H1 (cell line): ENCODE results near the gene PATJ. TPM values are rescaled to one million over a fixed set of nuclear protein-coding genes. Genes with fewer than 3 reads are reported as not detected.

Source experiments
- CTCF ChIA-PET: fragments of 300-600 bp; sonication (Branson Sonifier 250); formaldehyde crosslinking; loops from one replicate; lab custom pipeline; 2021; ENCODE audit not compliant: partially characterized antibody; lab: Charles Lee
- POLR2A ChIA-PET: fragments of 300-600 bp; sonication (Branson Sonifier 250); formaldehyde crosslinking; loops from one replicate; lab custom pipeline; 2021; ENCODE audit warnings: inconsistent platforms; ENCODE audit not compliant: partially characterized antibody; lab: Charles Lee
- DNase-seq, 2 experiments: peaks; one replicate each; pipeline versions ENCODE4 v3.0.0 to v3.0.0-alpha.2; 2010 to 2022; ENCODE audit warnings: low spot score in 2 of 2, low read depth in 1 of 2, mixed read lengths in 1 of 2
- FAIRE-seq: peaks from 2 replicates; lab custom pipeline; 2011; peaks lifted over from hg19 to GRCh38; lab: Jason Lieb, UNC
- H2AFZ ChIP-seq: 2 replicates; pipeline ENCODE4 v1.8.1; 2012; ENCODE audit warnings: low read length, inconsistent platforms
- H2AK5ac ChIP-seq: 2 replicates; pipeline ENCODE4 v1.6.1; 2013; ENCODE audit warnings: low read depth, low read length
- H2BK120ac ChIP-seq: replicated peaks from 2 replicates; pipeline ENCODE3; 2013; ENCODE audit warnings: low read depth, low read length, inconsistent platforms
- H2BK12ac ChIP-seq: 2 replicates; pipeline ENCODE4 v1.6.1; 2013; ENCODE audit warnings: low read depth, low read length
- H2BK15ac ChIP-seq: 2 replicates; pipeline ENCODE4 v1.6.1; 2013; ENCODE audit warnings: low read length
- H2BK20ac ChIP-seq: 2 replicates; pipeline ENCODE4 v1.6.1; 2013; ENCODE audit warnings: low read length
- H2BK5ac ChIP-seq: 2 replicates; pipeline ENCODE4 v1.6.1; 2013; ENCODE audit warnings: low read depth, low read length
- H3K14ac ChIP-seq: 2 replicates; pipeline ENCODE4 v1.6.1; 2013; ENCODE audit warnings: inconsistent platforms; ENCODE audit not compliant: insufficient read length
- H3K18ac ChIP-seq: 2 replicates; pipeline ENCODE4 v1.6.1; 2013; ENCODE audit warnings: low read length; ENCODE audit errors: extremely low read depth
- H3K23ac ChIP-seq: 2 replicates; pipeline ENCODE4 v1.6.1; 2013; ENCODE audit warnings: inconsistent platforms; ENCODE audit not compliant: insufficient read length
- H3K23me2 ChIP-seq: 2 replicates; pipeline ENCODE4 v1.6.1; 2013; ENCODE audit warnings: low read depth, low read length
- H3K27ac ChIP-seq: 2 replicates; pipeline ENCODE4 v1.6.1; 2011; ENCODE audit warnings: low read depth, low read length, inconsistent platforms
- H3K27me3 ChIP-seq, 4 experiments: replicated peaks in 1 of 4; 1 replicate in 1 of 4; 2 replicates in 3 of 4; pipeline versions ENCODE4 v1.6.1 to v1.8.1; 2011 to 2013; ENCODE audit warnings: low read length in 3 of 4, mild to moderate bottlenecking in 3 of 4, inconsistent platforms in 2 of 4, mixed read lengths in 2 of 4, moderate library complexity in 1 of 4; ENCODE audit not compliant: control insufficient read depth in 3 of 4, insufficient read depth in 3 of 4; ENCODE audit errors: extremely low read depth in 1 of 4
- H3K36me3 ChIP-seq, 4 experiments: 2 replicates each; pipeline versions ENCODE4 v1.6.1 to v1.8.1; 2011 to 2013; ENCODE audit warnings: mild to moderate bottlenecking in 4 of 4, low read length in 3 of 4, moderate library complexity in 2 of 4, control low read depth in 1 of 4, inconsistent platforms in 1 of 4; ENCODE audit not compliant: insufficient read depth in 4 of 4, control insufficient read depth in 2 of 4
- H3K4ac ChIP-seq: replicated peaks from 2 replicates; pipeline ENCODE3; 2013; ENCODE audit warnings: low read length, low read depth, mixed read lengths, inconsistent platforms; ENCODE audit not compliant: insufficient read length
- H3K4me1 ChIP-seq, 4 experiments: replicated peaks in 1 of 4; 1 replicate in 1 of 4; 2 replicates in 3 of 4; pipeline versions ENCODE4 v1.6.1 to v1.8.1; 2011 to 2013; ENCODE audit warnings: low read length in 3 of 4, inconsistent platforms in 2 of 4, mixed read lengths in 1 of 4; ENCODE audit not compliant: insufficient read depth in 4 of 4, control insufficient read depth in 3 of 4
- H3K4me2 ChIP-seq, 2 experiments: 2 replicates each; pipeline versions ENCODE4 v1.6.1 to v1.8.1; 2011 to 2013; ENCODE audit warnings: low read depth in 2 of 2, low read length in 2 of 2, control low read depth in 1 of 2, inconsistent platforms in 1 of 2, mild to moderate bottlenecking in 1 of 2; ENCODE audit not compliant: insufficient read depth in 1 of 2
- H3K4me3 ChIP-seq, 4 experiments: fragments of 200-600, 300-600 bp in 1 of 4; sonication (generic), shearing (Covaris generic), sonication (Bioruptor Twin) in 1 of 4; 2 replicates each; pipeline versions ENCODE4 v1.5.1 to v1.8.1; 2011 to 2016; ENCODE audit warnings: low read length in 4 of 4, low read depth in 3 of 4, control low read depth in 2 of 4, inconsistent platforms in 2 of 4, mild to moderate bottlenecking in 2 of 4, mixed read lengths in 1 of 4, moderate library complexity in 1 of 4; ENCODE audit not compliant: insufficient read depth in 2 of 4; ENCODE audit errors: extremely low read depth in 1 of 4
- H3K56ac ChIP-seq: replicated peaks from 2 replicates; pipeline ENCODE3; 2013; ENCODE audit warnings: low read depth, mild to moderate bottlenecking, mixed read lengths, low read length, inconsistent platforms; ENCODE audit not compliant: insufficient read length
- H3K79me1 ChIP-seq: 2 replicates; pipeline ENCODE4 v1.6.1; 2013; ENCODE audit warnings: low read depth, low read length, control low read depth
- H3K79me2 ChIP-seq, 2 experiments: 2 replicates each; pipeline versions ENCODE4 v1.6.1 to v1.8.1; 2012 to 2013; ENCODE audit warnings: low read length in 2 of 2, mild to moderate bottlenecking in 2 of 2, inconsistent platforms in 1 of 2; ENCODE audit not compliant: insufficient read depth in 2 of 2, control insufficient read depth in 1 of 2
- H3K9ac ChIP-seq, 4 experiments: replicated peaks in 1 of 4; 1 replicate in 1 of 4; 2 replicates in 3 of 4; pipeline versions ENCODE4 v1.6.1 to v1.8.1; 2011 to 2013; ENCODE audit warnings: low read depth in 3 of 4, low read length in 3 of 4, control low read depth in 2 of 4, mild to moderate bottlenecking in 2 of 4, moderate library complexity in 2 of 4, inconsistent platforms in 1 of 4; ENCODE audit errors: extremely low read depth in 1 of 4
- H3K9me3 ChIP-seq, 2 experiments: 2 replicates each; pipeline versions ENCODE4 v1.6.1 to v1.8.1; 2012 to 2013; ENCODE audit warnings: mild to moderate bottlenecking in 2 of 2, moderate library complexity in 2 of 2, control low read depth in 1 of 2, inconsistent platforms in 1 of 2, low read depth in 1 of 2, low read length in 1 of 2, mixed read lengths in 1 of 2; ENCODE audit not compliant: insufficient read depth in 2 of 2
- H4K20me1 ChIP-seq, 2 experiments: replicated peaks in 1 of 2; 2 replicates each; pipeline versions ENCODE3 to v1.8.1; 2011 to 2013; ENCODE audit warnings: inconsistent platforms in 2 of 2, low read length in 2 of 2, mild to moderate bottlenecking in 1 of 2; ENCODE audit not compliant: insufficient read depth in 2 of 2, control insufficient read depth in 1 of 2
- H4K5ac ChIP-seq: 2 replicates; pipeline ENCODE4 v1.6.1; 2013; ENCODE audit warnings: low read length, low read depth, mixed read lengths, inconsistent platforms; ENCODE audit not compliant: insufficient read length
- H4K8ac ChIP-seq: 2 replicates; pipeline ENCODE4 v1.8.0; 2013; ENCODE audit warnings: mild to moderate bottlenecking, moderate library complexity, low read length, inconsistent platforms; ENCODE audit not compliant: insufficient read depth; ENCODE audit errors: extremely low read depth
- H4K91ac ChIP-seq: replicated peaks from 2 replicates; pipeline ENCODE3; 2013; ENCODE audit warnings: low read length, mixed read lengths, inconsistent platforms; ENCODE audit not compliant: insufficient read length
- TEAD4 ChIP-seq: IDR thresholded peaks from 2 replicates; pipeline ENCODE4 v1.6.1; 2012; ENCODE audit warnings: low read depth, low read length, inconsistent platforms, mixed read lengths
- WGBS, 2 experiments: shearing (Covaris generic) in 1 of 2; methylation state at CpG; one replicate each; pipeline versions ENCODE4 v1.1.6 to v1.1.7; 2013 to 2015; ENCODE audit warnings: low lambda C conversion rate in 2 of 2, mixed read lengths in 2 of 2, inconsistent platforms in 1 of 2, low coverage in 1 of 2, missing lambda C conversion rate in 1 of 2; ENCODE audit not compliant: insufficient replicate concordance in 2 of 2, insufficient coverage in 1 of 2, insufficient read length in 1 of 2; ENCODE audit errors: extremely low coverage in 1 of 2, missing lambda C conversion rate in 1 of 2; 5-methylcytosine and 5-hydroxymethylcytosine counted together
- polyA plus RNA-seq, 7 experiments: library from polyadenylated mRNA; depleted of rRNA in 3 of 7; stranded (reverse) in 5 of 7; unstranded in 2 of 7; fragments of >200 nt in 5 of 7; fragments of 200-250 nt in 2 of 7; gene quantifications; 1 replicate in 5 of 7; 2 replicates in 1 of 7; 4 replicates in 1 of 7; pipeline versions ENCODE4 v1.2.1 to v1.2.3, GENCODE V29; 2011 to 2013; ENCODE audit warnings: missing spikeins in 2 of 7, mixed read lengths in 2 of 7
- total RNA-seq: library from RNA; stranded (reverse); fragmentation: NEBNext Ultra II Directional; extraction: Animal tissue kit (Norgen Biotek cat#: 25700); gene quantifications from 2 replicates; pipeline ENCODE4 v1.2.1, GENCODE V29; 2021

The PATJ gene
- total and polyA plus RNA-seq, 2 of the 8 experiments (the other 6 are each of a cell fraction or from before 2014, with no cell fraction given): 8.2 to 55.6 TPM

- Histone ChIP-seq H2BK12ac (no peak overlapping the region), H3K27me3 (no peaks in the 10 kb centered on the region), H3K14ac (no peak overlapping the region), H2BK15ac (no peak overlapping the region), H2BK5ac (no peak overlapping the region), H3K9me3 (no peaks in the 10 kb centered on the region), H2AFZ (no peak overlapping the region), H3K4me1 (no peaks in the 10 kb centered on the region), H3K18ac (no peak overlapping the region), H3K9ac (no peak overlapping the region), H4K8ac (no peak overlapping the region), H3K4me3 (no peak overlapping the region), H2AK5ac (no peak overlapping the region), H3K4ac (no peak overlapping the region), H2BK20ac (no peak overlapping the region), H3K23me2 (no peaks in the 10 kb centered on the region), H3K36me3 (no peaks in the 10 kb centered on the region; a peak in 1 of 8 replicates), H3K56ac (no peak overlapping the region), H2BK120ac (no peak overlapping the region), H3K79me1 (no peaks in the 10 kb centered on the region), H4K20me1 (no peaks in the 10 kb centered on the region), H3K79me2 (no peaks in the 10 kb centered on the region), H3K23ac (no peak overlapping the region), H3K27ac (no peak overlapping the region), H3K4me2 (no peak overlapping the region), H4K5ac (no peak overlapping the region), H4K91ac (no peak overlapping the region)
- CTCF ChIA-PET: interaction anchor here (1.4 to 2.6 kb wide), 2 partner anchors 16 to 36 kb away, joined by 3 to 8 read pairs; no protein-coding TSS in a partner anchor
- POLR2A ChIA-PET: no interaction called here
- TF ChIP-seq TEAD4: no peak
- FAIRE-seq (no peak), DNase-seq (no peak)
- WGBS, 2 experiments: 95% methylated on average over 4 of the region's 4 CpGs; no CpG with 5 or more reads in 1 of the 2 experiments
Observed at GRCh38 chr1:62011006-62011405, 268.7 kb downstream of the PATJ start.
